ENCODE data around the gene ASCC1.

DNA sequence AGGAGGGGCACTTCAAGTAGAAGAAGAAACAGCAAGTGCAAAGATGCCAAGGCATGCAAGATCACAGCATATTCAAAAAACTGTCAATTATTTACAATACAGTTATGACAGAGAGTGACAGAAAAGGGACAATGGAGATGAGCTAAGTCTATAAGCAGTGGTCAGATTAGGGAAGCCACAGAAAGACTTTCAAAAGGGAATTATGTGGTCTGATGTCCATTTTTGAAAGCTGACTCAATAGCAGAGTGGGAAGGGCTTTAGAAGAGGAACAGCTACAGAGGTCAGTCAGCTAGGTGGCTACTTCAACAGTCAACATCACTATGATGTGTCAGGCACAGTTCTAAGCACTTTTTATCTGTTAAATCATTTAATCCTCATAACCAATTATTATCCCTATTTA, 82.6 kb downstream of the ASCC1 start:
- TF ChIP-seq POLR2A (IDR thresholded peaks at IDR 0.05) (no peak), POLR2AphosphoS5 (IDR thresholded peaks at IDR 0.05) (no peak)
- TF ChIP-seq, protein P1, sequence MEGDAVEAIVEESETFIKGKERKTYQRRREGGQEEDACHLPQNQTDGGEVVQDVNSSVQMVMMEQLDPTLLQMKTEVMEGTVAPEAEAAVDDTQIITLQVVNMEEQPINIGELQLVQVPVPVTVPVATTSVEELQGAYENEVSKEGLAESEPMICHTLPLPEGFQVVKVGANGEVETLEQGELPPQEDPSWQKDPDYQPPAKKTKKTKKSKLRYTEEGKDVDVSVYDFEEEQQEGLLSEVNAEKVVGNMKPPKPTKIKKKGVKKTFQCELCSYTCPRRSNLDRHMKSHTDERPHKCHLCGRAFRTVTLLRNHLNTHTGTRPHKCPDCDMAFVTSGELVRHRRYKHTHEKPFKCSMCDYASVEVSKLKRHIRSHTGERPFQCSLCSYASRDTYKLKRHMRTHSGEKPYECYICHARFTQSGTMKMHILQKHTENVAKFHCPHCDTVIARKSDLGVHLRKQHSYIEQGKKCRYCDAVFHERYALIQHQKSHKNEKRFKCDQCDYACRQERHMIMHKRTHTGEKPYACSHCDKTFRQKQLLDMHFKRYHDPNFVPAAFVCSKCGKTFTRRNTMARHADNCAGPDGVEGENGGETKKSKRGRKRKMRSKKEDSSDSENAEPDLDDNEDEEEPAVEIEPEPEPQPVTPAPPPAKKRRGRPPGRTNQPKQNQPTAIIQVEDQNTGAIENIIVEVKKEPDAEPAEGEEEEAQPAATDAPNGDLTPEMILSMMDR (IDR thresholded peaks at IDR 0.05) = no peak
